Caco-2 (cell line): ENCODE results near the gene MUC6. TPM values are rescaled to one million over a fixed set of nuclear protein-coding genes. Genes with fewer than 3 reads are reported as not detected.

Source experiments
- BruUV-seq: library from RNA; stranded (reverse); fragments of 400-500 nt; replicated peaks from 2 replicates; lab custom pipeline; 2021; lab: Mats Ljungman, UMichigan
- CTCF ChIA-PET: fragments of 300-600 bp; sonication (Branson Sonifier 250); formaldehyde crosslinking; loops from one replicate; lab custom pipeline; 2022; ENCODE audit warnings: antibody characterized with exemption; lab: Charles Lee
- POLR2A ChIA-PET: fragments of 300-600 bp; sonication (Branson Sonifier 250); formaldehyde crosslinking; loops from one replicate; lab custom pipeline; 2022; ENCODE audit warnings: antibody characterized with exemption; lab: Charles Lee
- DNase-seq, 2 experiments: peaks; one replicate each; pipeline versions ENCODE4 v3.0.0 to v3.0.0-alpha.2; 2020 to 2022
- H3K27me3 ChIP-seq: replicated peaks from 2 replicates; pipeline ENCODE4 v1.6.0; 2011; ENCODE audit warnings: low read length; ENCODE audit not compliant: control insufficient read depth, insufficient read depth
- H3K36me3 ChIP-seq: 2 replicates; pipeline ENCODE4 v1.5.1; 2011; ENCODE audit warnings: low read length; ENCODE audit not compliant: control insufficient read depth, insufficient read depth
- H3K4me1 ChIP-seq: fragments of 250-450 bp; sonication (Bioruptor Pico); 2 replicates; pipeline ENCODE4 v1.5.1; 2020; ENCODE audit warnings: mild to moderate bottlenecking
- H3K4me3 ChIP-seq: 2 replicates; pipeline ENCODE4 v1.5.1; 2011; ENCODE audit warnings: low read depth, mild to moderate bottlenecking, control low read depth, low read length
- H3K9me3 ChIP-seq: fragments of 250-450 bp; sonication (Bioruptor Pico); 2 replicates; pipeline ENCODE4 v1.5.1; 2020; ENCODE audit warnings: mild to moderate bottlenecking, moderate library complexity
- H3K27ac Mint-ChIP-seq: one replicate; pipeline ENCODE4 v1.8.0; 2022; ENCODE audit warnings: mixed read lengths; ENCODE audit not compliant: unreplicated experiment
- H3K27me3 Mint-ChIP-seq: one replicate; pipeline ENCODE4 v1.8.0; 2022; ENCODE audit warnings: mixed read lengths; ENCODE audit not compliant: insufficient read depth, unreplicated experiment
- H3K36me3 Mint-ChIP-seq: one replicate; pipeline ENCODE4 v1.8.0; 2022; ENCODE audit warnings: mild to moderate bottlenecking, mixed read lengths; ENCODE audit not compliant: insufficient read depth, unreplicated experiment
- H3K4me1 Mint-ChIP-seq: one replicate; pipeline ENCODE4 v1.8.0; 2022; ENCODE audit warnings: low read depth, mixed read lengths; ENCODE audit not compliant: unreplicated experiment
- H3K4me3 Mint-ChIP-seq: one replicate; pipeline ENCODE4 v1.8.0; 2022; ENCODE audit warnings: mild to moderate bottlenecking, moderate library complexity, mixed read lengths; ENCODE audit not compliant: unreplicated experiment
- H3K9me3 Mint-ChIP-seq: one replicate; pipeline ENCODE4 v1.8.0; 2022; ENCODE audit warnings: mixed read lengths; ENCODE audit not compliant: unreplicated experiment
- intact Hi-C: fragments of 100-400 bp; cut with micrococcal nuclease; formaldehyde crosslinking; loops from one replicate; pipeline ENCODE4 v1.10.0; 2022; ENCODE audit not compliant: unreplicated experiment
- total RNA-seq: library from RNA; stranded (reverse); gene quantifications from 2 replicates; pipeline ENCODE4 v1.2.3, GENCODE V29; 2022
- TF ChIP-seq, protein P1 (sequence below), 2 experiments: fragments of 200-600 bp in 1 of 2; IDR thresholded peaks; 1 replicate in 1 of 2; 2 replicates in 1 of 2; pipeline versions ENCODE4 v1.5.1 to v1.8.0; 2011 to 2022; ENCODE audit warnings: antibody characterized with exemption in 1 of 2, control low read depth in 1 of 2, inconsistent platforms in 1 of 2, low read depth in 1 of 2, low read length in 1 of 2, mild to moderate bottlenecking in 1 of 2, moderate library complexity in 1 of 2; ENCODE audit not compliant: insufficient read depth in 1 of 2, severe bottlenecking in 1 of 2, unreplicated experiment in 1 of 2

The MUC6 gene
- total RNA-seq, 1 experiment from 2014 or later, result not detected

DNA sequence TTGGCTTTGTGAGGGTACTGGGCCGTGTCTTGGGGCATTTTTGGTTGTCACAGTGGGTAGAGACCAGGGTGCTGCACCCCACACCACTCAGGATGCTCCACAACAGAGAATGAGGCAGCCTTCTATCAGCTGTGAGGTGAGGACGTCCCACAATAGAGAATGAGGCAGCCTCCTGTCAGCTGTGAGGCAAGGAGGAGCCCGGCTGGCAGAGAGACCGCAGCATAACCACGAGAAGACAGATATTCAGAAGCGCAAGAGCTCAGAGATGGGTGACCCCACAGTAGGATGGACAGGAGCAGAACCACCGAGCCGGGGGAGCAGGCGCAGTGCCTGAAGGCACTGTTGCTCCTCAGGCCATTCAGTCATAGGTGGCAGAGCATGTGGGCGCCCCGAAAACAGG, 63.3 kb downstream of the MUC6 start:
- Mint-ChIP-seq H3K9me3 (no peaks in the 10 kb centered on the region), H3K27me3 (no peaks in the 10 kb centered on the region), H3K4me3 (no peak overlapping the region), H3K27ac (no peak overlapping the region), H3K36me3 (peaks cover 96% of the 10 kb centered on the region), H3K4me1 (no peaks in the 10 kb centered on the region)
- CTCF ChIA-PET, result no interaction called here
- no peak overlapping the region for H3K4me3 ChIP-seq
- no peak for DNase-seq
- H3K27me3 ChIP-seq, result no peaks in the 10 kb centered on the region
- BruUV-seq, result no TSS peak
- no peaks in the 10 kb centered on the region for H3K9me3 ChIP-seq
- intact Hi-C loops, result no loop called here
- POLR2A ChIA-PET, result no interaction called here
- H3K36me3 ChIP-seq, result peaks cover 4% of the 10 kb centered on the region
- TF ChIP-seq, protein P1, sequence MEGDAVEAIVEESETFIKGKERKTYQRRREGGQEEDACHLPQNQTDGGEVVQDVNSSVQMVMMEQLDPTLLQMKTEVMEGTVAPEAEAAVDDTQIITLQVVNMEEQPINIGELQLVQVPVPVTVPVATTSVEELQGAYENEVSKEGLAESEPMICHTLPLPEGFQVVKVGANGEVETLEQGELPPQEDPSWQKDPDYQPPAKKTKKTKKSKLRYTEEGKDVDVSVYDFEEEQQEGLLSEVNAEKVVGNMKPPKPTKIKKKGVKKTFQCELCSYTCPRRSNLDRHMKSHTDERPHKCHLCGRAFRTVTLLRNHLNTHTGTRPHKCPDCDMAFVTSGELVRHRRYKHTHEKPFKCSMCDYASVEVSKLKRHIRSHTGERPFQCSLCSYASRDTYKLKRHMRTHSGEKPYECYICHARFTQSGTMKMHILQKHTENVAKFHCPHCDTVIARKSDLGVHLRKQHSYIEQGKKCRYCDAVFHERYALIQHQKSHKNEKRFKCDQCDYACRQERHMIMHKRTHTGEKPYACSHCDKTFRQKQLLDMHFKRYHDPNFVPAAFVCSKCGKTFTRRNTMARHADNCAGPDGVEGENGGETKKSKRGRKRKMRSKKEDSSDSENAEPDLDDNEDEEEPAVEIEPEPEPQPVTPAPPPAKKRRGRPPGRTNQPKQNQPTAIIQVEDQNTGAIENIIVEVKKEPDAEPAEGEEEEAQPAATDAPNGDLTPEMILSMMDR (IDR thresholded peaks at IDR 0.05; ENCODE audit: insufficient read depth in 1 of 2, low read depth in 1 of 2, low read length in 1 of 2, severe bottlenecking in 1 of 2, unreplicated experiment in 1 of 2), result no peak
- no peaks in the 10 kb centered on the region for H3K4me1 ChIP-seq

DNA sequence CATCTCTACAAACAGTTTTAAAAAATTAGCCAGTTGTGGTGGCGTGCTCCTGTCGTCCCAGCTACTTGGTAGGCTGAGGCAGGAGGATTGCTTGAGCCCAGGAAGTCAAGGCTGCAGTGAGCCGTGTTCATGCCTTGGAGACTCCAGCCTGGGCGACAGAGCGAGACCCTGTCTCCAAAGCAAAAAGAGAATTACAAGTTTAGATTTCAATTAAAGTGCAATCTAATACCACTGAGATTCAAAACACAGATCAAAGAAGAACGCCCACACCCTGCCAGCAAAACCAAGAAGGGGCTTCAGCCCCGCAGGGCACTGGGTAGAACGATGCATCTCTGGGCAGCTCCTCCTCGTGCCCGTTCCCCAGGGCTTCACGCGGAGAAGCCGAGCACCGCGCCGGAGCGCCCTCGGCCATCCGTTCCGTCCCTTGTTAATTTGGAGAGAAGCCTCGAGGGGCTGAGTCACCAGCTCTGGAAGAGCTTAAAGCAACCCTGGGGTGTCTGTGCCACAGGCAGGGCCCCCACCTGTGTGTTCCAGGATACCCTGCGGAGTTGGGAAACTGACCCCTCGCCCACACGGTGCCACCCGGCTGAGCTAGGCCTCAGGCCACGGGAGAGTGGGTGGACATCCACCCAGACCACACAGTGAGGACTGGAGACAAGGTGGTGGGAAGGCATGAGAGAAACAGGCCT, 63.9 kb downstream of the MUC6 start:
- no peaks in the 10 kb centered on the region for H3K4me1 ChIP-seq
- no peaks in the 10 kb centered on the region for H3K9me3 ChIP-seq
- POLR2A ChIA-PET, result no interaction called here
- H3K4me3 ChIP-seq, result no peak overlapping the region
- Mint-ChIP-seq H3K27me3 (no peaks in the 10 kb centered on the region), H3K36me3 (peaks cover 95% of the 10 kb centered on the region), H3K4me3 (no peak overlapping the region), H3K4me1 (no peaks in the 10 kb centered on the region), H3K27ac (no peak overlapping the region), H3K9me3 (no peaks in the 10 kb centered on the region)
- BruUV-seq, result no TSS peak
- CTCF ChIA-PET, result no interaction called here
- peaks cover 6% of the 10 kb centered on the region for H3K36me3 ChIP-seq
- intact Hi-C loops, result no loop called here
- TF ChIP-seq, protein P1 (IDR thresholded peaks at IDR 0.05; ENCODE audit: insufficient read depth in 1 of 2, low read depth in 1 of 2, low read length in 1 of 2, severe bottlenecking in 1 of 2, unreplicated experiment in 1 of 2), result no peak
- H3K27me3 ChIP-seq, result no peaks in the 10 kb centered on the region
- DNase-seq, result no peak

DNA sequence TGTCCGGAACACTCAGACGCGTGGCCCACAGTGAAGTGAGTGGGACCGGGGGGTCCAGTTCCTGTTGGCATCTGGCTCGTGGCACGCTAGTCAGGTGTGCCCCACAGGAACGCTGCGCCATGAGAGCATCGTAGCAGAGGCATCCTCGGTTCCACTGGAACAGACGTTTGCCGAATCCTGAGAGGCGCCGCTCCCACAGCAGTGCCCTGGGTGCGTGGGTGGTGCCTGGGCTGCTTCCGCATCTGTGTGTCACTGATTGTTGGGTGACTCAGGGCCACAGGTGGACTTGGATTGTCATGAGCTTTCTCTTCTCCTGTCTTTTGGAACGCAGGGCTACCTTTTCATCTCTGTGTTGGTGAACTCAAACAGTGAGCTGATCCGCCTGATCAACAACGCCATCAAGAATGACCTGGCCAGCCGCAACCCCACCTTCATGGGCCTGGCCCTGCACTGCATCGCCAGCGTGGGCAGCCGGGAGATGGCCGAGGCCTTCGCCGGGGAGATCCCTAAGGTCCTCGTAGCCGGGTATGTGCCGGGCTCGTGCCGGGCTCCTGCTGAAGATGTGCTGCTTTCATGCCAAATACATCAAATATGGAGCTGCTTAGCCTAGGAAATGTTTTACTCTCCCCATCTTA, 64.7 kb downstream of the MUC6 start:
- no peak overlapping the region for H3K4me3 ChIP-seq
- ChIA-PET CTCF (no interaction called here), POLR2A (no interaction called here)
- H3K27me3 ChIP-seq, result no peaks in the 10 kb centered on the region
- DNase-seq, result no peak
- H3K4me1 ChIP-seq, result no peaks in the 10 kb centered on the region
- Mint-ChIP-seq H3K4me1 (no peaks in the 10 kb centered on the region), H3K36me3 (peaks cover 88% of the 10 kb centered on the region), H3K27ac (peak overlapping the region; percentile 59), H3K4me3 (no peak overlapping the region), H3K9me3 (no peaks in the 10 kb centered on the region), H3K27me3 (no peaks in the 10 kb centered on the region)
- BruUV-seq, result no TSS peak
- TF ChIP-seq, protein P1 (IDR thresholded peaks at IDR 0.05; ENCODE audit: insufficient read depth in 1 of 2, low read depth in 1 of 2, low read length in 1 of 2, severe bottlenecking in 1 of 2, unreplicated experiment in 1 of 2), result no peak
- H3K9me3 ChIP-seq, result no peaks in the 10 kb centered on the region
- peaks cover 6% of the 10 kb centered on the region for H3K36me3 ChIP-seq
- intact Hi-C loops, result no loop called here
